ENCODE data around the gene NXPE1. TPM values are rescaled to one million over a fixed set of nuclear protein-coding genes. Genes with fewer than 3 reads are reported as not detected.

Gene NXPE1
- total RNA-seq, 1 experiment from 2014 or later, result not detected

DNA sequence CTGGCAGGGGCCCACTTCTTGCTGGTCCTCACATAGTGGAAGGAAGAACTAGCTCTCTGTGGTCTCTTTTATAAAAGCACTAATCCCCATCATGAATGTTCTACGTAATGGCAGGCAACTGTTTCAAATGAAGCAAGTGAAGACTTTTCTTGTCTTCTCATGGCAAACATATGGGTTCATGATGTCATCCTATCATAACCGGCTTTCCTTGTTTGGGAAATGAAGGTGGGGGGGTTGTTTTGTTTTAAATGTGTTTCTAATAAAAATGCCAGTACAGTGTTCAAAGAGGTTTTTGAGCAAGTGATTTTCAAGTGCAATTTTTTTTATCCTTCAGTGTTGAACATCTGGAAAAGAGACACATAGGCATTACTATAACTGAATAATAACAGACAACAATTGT is 87.0 kb downstream of the NXPE1 start:
- no peak overlapping the region for H3K4me3 ChIP-seq (ENCODE audit: low read depth in 2 of 2, low read length in 2 of 2)
- DNase-seq (ENCODE audit: low read depth, low spot score), result no peak
- H3K27me3 ChIP-seq (ENCODE audit: control insufficient read depth, insufficient read depth, low read length), result no peaks in the 10 kb centered on the region
- no peaks in the 10 kb centered on the region for H3K4me1 ChIP-seq (ENCODE audit: control insufficient read depth, insufficient read depth, low read length)
- H3K36me3 ChIP-seq (ENCODE audit: control insufficient read depth, insufficient read depth, low read length), result no peaks in the 10 kb centered on the region
- no peak for ATAC-seq
- intact Hi-C loops (cut with micrococcal nuclease; ENCODE audit: unreplicated experiment), result no loop called here
- BruUV-seq (replicated peaks), result no TSS peak
- in situ Hi-C loops (cut with HindIII; ENCODE audit: low pct_unique_long_range_greater_than_20kb, low sequenced_read_pairs), result no loop called here
- ChIA-PET POLR2A (no interaction called here), CTCF (no interaction called here)
- TF ChIP-seq TCF7L2 (IDR thresholded peaks at IDR 0.05; ENCODE audit: low read depth, low read length), result no peak
- TF ChIP-seq, protein P1, sequence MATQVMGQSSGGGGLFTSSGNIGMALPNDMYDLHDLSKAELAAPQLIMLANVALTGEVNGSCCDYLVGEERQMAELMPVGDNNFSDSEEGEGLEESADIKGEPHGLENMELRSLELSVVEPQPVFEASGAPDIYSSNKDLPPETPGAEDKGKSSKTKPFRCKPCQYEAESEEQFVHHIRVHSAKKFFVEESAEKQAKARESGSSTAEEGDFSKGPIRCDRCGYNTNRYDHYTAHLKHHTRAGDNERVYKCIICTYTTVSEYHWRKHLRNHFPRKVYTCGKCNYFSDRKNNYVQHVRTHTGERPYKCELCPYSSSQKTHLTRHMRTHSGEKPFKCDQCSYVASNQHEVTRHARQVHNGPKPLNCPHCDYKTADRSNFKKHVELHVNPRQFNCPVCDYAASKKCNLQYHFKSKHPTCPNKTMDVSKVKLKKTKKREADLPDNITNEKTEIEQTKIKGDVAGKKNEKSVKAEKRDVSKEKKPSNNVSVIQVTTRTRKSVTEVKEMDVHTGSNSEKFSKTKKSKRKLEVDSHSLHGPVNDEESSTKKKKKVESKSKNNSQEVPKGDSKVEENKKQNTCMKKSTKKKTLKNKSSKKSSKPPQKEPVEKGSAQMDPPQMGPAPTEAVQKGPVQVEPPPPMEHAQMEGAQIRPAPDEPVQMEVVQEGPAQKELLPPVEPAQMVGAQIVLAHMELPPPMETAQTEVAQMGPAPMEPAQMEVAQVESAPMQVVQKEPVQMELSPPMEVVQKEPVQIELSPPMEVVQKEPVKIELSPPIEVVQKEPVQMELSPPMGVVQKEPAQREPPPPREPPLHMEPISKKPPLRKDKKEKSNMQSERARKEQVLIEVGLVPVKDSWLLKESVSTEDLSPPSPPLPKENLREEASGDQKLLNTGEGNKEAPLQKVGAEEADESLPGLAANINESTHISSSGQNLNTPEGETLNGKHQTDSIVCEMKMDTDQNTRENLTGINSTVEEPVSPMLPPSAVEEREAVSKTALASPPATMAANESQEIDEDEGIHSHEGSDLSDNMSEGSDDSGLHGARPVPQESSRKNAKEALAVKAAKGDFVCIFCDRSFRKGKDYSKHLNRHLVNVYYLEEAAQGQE (IDR thresholded peaks at IDR 0.05; ENCODE audit: insufficient read depth in 1 of 2, low read depth in 2 of 2, low read length in 1 of 2), result no peak
- TF ChIP-seq SIN3A (IDR thresholded peaks at IDR 0.05; ENCODE audit: borderline replicate concordance, insufficient read depth, low read depth, low read length), result no peak
- TF ChIP-seq, protein P2, sequence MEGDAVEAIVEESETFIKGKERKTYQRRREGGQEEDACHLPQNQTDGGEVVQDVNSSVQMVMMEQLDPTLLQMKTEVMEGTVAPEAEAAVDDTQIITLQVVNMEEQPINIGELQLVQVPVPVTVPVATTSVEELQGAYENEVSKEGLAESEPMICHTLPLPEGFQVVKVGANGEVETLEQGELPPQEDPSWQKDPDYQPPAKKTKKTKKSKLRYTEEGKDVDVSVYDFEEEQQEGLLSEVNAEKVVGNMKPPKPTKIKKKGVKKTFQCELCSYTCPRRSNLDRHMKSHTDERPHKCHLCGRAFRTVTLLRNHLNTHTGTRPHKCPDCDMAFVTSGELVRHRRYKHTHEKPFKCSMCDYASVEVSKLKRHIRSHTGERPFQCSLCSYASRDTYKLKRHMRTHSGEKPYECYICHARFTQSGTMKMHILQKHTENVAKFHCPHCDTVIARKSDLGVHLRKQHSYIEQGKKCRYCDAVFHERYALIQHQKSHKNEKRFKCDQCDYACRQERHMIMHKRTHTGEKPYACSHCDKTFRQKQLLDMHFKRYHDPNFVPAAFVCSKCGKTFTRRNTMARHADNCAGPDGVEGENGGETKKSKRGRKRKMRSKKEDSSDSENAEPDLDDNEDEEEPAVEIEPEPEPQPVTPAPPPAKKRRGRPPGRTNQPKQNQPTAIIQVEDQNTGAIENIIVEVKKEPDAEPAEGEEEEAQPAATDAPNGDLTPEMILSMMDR (IDR thresholded peaks at IDR 0.05), result no peak
- TF ChIP-seq POLR2AphosphoS5 (IDR thresholded peaks at IDR 0.05; ENCODE audit: low read depth, low read length), result no peak
- H3K27ac ChIP-seq (ENCODE audit: low read length), result no peak overlapping the region
- H3K9me3 ChIP-seq (ENCODE audit: control insufficient read depth, insufficient read depth, low read depth, low read length), result no peaks in the 10 kb centered on the region

Other genes starting within 250 kb of the NXPE1 start
- 6.2 TPM for gene C11orf71, start 159.4 kb downstream of the NXPE1 start, total RNA-seq (2021; ENCODE audit: unreplicated experiment)
- gene RBM7, start 159.2 kb downstream of the NXPE1 start, total RNA-seq (2021; ENCODE audit: unreplicated experiment), result 35.2 TPM
- 111 TPM for gene REXO2, start 120.4 kb downstream of the NXPE1 start, total RNA-seq (2021; ENCODE audit: unreplicated experiment)
- not detected for gene NXPE4, start 35.9 kb upstream of the NXPE1 start, total RNA-seq (2021; ENCODE audit: unreplicated experiment)
- not detected for gene NXPE2, start 118.6 kb upstream of the NXPE1 start, total RNA-seq (2021; ENCODE audit: unreplicated experiment)

Data from Panc1 (cell line).